Neural cell (in vitro differentiated cells): ENCODE results near the gene STK24.

Experiments
- CTCF ChIP-seq: fragments of 450-650 bp; IDR thresholded peaks from 2 replicates; pipeline ENCODE4 v1.5.1; 2014; ENCODE audit warnings: antibody characterized with exemption, mild to moderate bottlenecking, moderate library complexity; ENCODE audit not compliant: poor library complexity, severe bottlenecking
- EP300 ChIP-seq: fragments of 450-650 bp; conservative IDR thresholded peaks from 2 replicates; pipeline ENCODE4 v1.6.1; 2014; ENCODE audit warnings: antibody characterized with exemption, mild to moderate bottlenecking, moderate library complexity; ENCODE audit not compliant: poor library complexity, severe bottlenecking
- EZH2 ChIP-seq: fragments of 200-600, 300-800 bp; shearing (Covaris generic), sonication (generic); IDR thresholded peaks from 2 replicates; pipeline ENCODE4 v1.6.1; 2014; ENCODE audit warnings: antibody characterized with exemption, low read length, borderline replicate concordance, mild to moderate bottlenecking; ENCODE audit not compliant: insufficient read depth, poor library complexity, severe bottlenecking
- MXI1 ChIP-seq: fragments of 450-650 bp; conservative IDR thresholded peaks from 2 replicates; pipeline ENCODE4 v1.6.1; 2014; ENCODE audit warnings: antibody characterized with exemption, mild to moderate bottlenecking; ENCODE audit not compliant: poor library complexity, severe bottlenecking
- RAD21 ChIP-seq: fragments of 450-650 bp; conservative IDR thresholded peaks from 2 replicates; pipeline ENCODE4 v1.6.1; 2014; ENCODE audit warnings: antibody characterized with exemption, mild to moderate bottlenecking, moderate library complexity

GRCh38 chr13:98508280-98508679 is 68.6 kb downstream of the STK24 start:
- TF ChIP-seq EZH2 (no peak), MXI1 (no peak), RAD21 (no peak), CTCF (no peak), EP300 (no peak)
